Karpas-422 (cell line): Measurements from ENCODE around the gene HELZ. TPM values are rescaled to one million over a fixed set of nuclear protein-coding genes. Genes with fewer than 3 reads are reported as not detected.

Experiments used
- DNase-seq: peaks from one replicate; pipeline ENCODE4 v3.0.0-alpha.2; 2015
- H2AFZ ChIP-seq: fragments of 200-600 bp; sonication (generic); 2 replicates; pipeline ENCODE4 v1.6.1; 2014; ENCODE audit warnings: antibody characterized with exemption, low read length, mixed read lengths
- H3K27ac ChIP-seq: fragments of 200-600 bp; sonication (generic); 2 replicates; pipeline ENCODE4 v1.5.1; 2014; ENCODE audit warnings: mild to moderate bottlenecking, low read length, moderate library complexity
- H3K27me3 ChIP-seq: fragments of 200-600 bp; sonication (generic); 2 replicates; pipeline ENCODE4 v1.6.1; 2014; ENCODE audit warnings: low read length, mixed read lengths
- H3K36me3 ChIP-seq: fragments of 200-600 bp; sonication (generic); 2 replicates; pipeline ENCODE4 v1.6.1; 2014; ENCODE audit warnings: low read length, mixed read lengths; ENCODE audit not compliant: insufficient read depth
- H3K4me1 ChIP-seq: fragments of 200-600 bp; sonication (generic); 2 replicates; pipeline ENCODE4 v1.6.1; 2014; ENCODE audit warnings: mild to moderate bottlenecking, low read length, mixed read lengths
- H3K4me2 ChIP-seq: fragments of 200-600 bp; sonication (generic); 2 replicates; pipeline ENCODE4 v1.6.1; 2014; ENCODE audit warnings: low read length, low read depth, mild to moderate bottlenecking; ENCODE audit not compliant: poor library complexity, severe bottlenecking
- H3K4me3 ChIP-seq: fragments of 200-600 bp; sonication (generic); 2 replicates; pipeline ENCODE4 v1.5.1; 2014; ENCODE audit warnings: mild to moderate bottlenecking, antibody characterized with exemption, low read length, mixed read lengths
- H3K79me2 ChIP-seq: fragments of 200-600 bp; sonication (generic); 2 replicates; pipeline ENCODE4 v1.6.1; 2014; ENCODE audit warnings: mild to moderate bottlenecking, low read length, mixed read lengths
- H3K9ac ChIP-seq: fragments of 200-600 bp; sonication (generic); 2 replicates; pipeline ENCODE4 v1.6.0; 2014; ENCODE audit warnings: low read length
- H3K9me2 ChIP-seq: fragments of 200-600 bp; sonication (generic), shearing (Covaris generic); replicated peaks from 2 replicates; pipeline ENCODE4 v1.6.0; 2014; ENCODE audit warnings: mild to moderate bottlenecking, low read length, moderate library complexity; ENCODE audit not compliant: insufficient read depth
- H3K9me3 ChIP-seq: fragments of 300-700, 200-600 bp; sonication (generic); 2 replicates; pipeline ENCODE4 v1.6.1; 2014; ENCODE audit warnings: low read length, mixed read lengths
- H4K20me1 ChIP-seq: fragments of 200-600 bp; sonication (generic); 2 replicates; pipeline ENCODE4 v1.6.1; 2014; ENCODE audit warnings: mild to moderate bottlenecking, antibody characterized with exemption, low read length, low read depth; ENCODE audit not compliant: insufficient read depth
- total RNA-seq: library from RNA; depleted of rRNA; stranded (reverse); fragments of >200 nt; shearing (Covaris generic); gene quantifications from 2 replicates; pipeline ENCODE4 v1.2.3, GENCODE V29; 2014; ENCODE audit warnings: low replicate concordance

Gene HELZ
- total RNA-seq, 1 experiment from 2014 or later: 77.9 TPM

DNA sequence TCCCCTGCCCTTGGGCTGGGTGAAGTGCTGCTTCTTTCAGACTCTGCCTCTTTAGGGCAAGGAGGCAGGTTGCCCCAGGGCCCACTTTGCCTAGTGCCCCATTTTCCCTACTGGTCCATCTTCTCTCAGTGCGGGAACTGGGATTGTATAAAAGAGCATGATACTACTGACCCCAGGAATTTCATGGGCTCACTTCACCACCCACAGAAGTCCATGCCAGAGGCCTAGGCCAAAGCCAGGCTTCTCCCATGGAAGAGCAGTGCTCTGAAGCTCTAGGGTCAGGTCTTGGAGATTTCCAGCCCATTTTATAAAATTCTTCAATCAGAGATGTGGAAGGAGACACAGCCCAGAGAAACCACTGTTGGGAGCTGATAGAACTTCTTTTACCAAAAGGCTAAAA lies 194.9 kb downstream of the HELZ start:
- Histone ChIP-seq H3K27ac (no peak overlapping the region), H2AFZ (no peak overlapping the region), H3K9me2 (no peaks in the 10 kb centered on the region), H3K36me3 (no peaks in the 10 kb centered on the region), H3K9me3 (peaks cover 5% of the 10 kb centered on the region; the same call in 1 of the 2 replicates), H4K20me1 (no peaks in the 10 kb centered on the region), H3K4me2 (no peak overlapping the region), H3K4me3 (no peak overlapping the region), H3K9ac (no peak overlapping the region), H3K4me1 (no peaks in the 10 kb centered on the region), H3K27me3 (peaks cover 3% of the 10 kb centered on the region; the same call in 1 of the 2 replicates), H3K79me2 (no peaks in the 10 kb centered on the region)
- no peak for DNase-seq

DNA sequence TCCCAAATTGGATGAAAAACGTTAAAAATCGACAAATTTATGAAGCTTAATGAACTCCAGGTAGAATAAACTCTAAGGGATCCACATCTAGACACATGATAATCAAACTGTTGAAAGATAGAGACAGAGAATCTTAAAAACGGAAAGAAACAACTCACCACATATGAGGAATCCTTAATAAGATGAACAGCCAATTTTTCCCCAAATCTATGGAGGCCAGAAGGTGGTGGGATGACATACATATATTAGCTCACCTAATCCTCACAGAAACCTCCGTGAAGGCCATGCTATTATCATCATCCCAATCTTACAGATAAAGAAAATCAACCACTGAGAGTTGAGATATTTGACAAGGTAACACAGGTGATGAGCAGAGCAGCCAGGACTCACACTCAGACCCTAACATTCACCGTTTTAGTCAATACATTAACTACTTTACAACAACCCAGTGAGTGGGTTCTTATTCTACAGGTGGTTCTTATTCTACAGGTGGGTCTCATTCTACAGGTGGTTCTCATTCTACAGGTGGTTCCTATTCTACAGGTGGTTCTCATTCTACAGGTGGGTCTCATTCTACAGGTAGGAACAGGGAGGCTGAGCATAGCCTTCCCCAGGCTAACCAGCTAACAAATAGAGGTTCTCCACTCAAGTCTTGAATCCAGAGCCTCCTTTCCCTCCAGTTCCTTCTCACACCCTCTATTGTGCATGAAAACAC lies 195.8 kb downstream of the HELZ start:
- Histone ChIP-seq H3K36me3 (no peaks in the 10 kb centered on the region), H3K9ac (no peak overlapping the region), H3K9me2 (no peaks in the 10 kb centered on the region), H3K79me2 (no peaks in the 10 kb centered on the region), H2AFZ (no peak overlapping the region), H3K9me3 (peaks cover 5% of the 10 kb centered on the region; the same call in 1 of the 2 replicates), H3K27me3 (peaks cover 3% of the 10 kb centered on the region; the same call in 1 of the 2 replicates), H4K20me1 (no peaks in the 10 kb centered on the region), H3K27ac (no peak overlapping the region), H3K4me3 (no peak overlapping the region), H3K4me2 (no peak overlapping the region), H3K4me1 (no peaks in the 10 kb centered on the region)
- DNase-seq: no peak

DNA sequence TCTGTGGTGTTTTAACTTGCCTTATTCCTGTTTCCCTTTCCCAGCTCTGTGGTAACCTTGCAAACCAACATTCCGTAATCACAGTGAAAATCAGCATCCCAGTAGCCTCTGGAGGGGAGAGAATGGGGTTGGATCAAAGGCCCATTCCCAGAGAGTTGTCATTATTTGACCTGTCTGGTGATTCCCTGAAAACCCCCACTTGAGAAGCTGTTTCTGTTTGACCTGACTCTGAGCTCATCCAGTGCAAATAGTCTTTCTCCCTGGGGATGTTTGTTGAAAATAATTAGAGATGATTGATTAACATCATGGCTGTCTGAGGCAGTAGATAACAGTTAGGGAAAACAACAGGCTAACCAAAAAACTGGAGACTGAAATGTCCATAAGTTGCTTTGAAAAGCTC lies 197.6 kb downstream of the HELZ start:
- Histone ChIP-seq H3K79me2 (no peaks in the 10 kb centered on the region), H3K27me3 (peaks cover 3% of the 10 kb centered on the region; the same call in 1 of the 2 replicates), H3K9me3 (peaks cover 5% of the 10 kb centered on the region; the same call in 1 of the 2 replicates), H3K9ac (no peak overlapping the region), H3K9me2 (no peaks in the 10 kb centered on the region), H3K4me2 (no peak overlapping the region), H3K27ac (no peak overlapping the region), H2AFZ (no peak overlapping the region), H3K4me1 (no peaks in the 10 kb centered on the region), H3K36me3 (no peaks in the 10 kb centered on the region), H3K4me3 (no peak overlapping the region), H4K20me1 (no peaks in the 10 kb centered on the region)
- no peak for DNase-seq

DNA sequence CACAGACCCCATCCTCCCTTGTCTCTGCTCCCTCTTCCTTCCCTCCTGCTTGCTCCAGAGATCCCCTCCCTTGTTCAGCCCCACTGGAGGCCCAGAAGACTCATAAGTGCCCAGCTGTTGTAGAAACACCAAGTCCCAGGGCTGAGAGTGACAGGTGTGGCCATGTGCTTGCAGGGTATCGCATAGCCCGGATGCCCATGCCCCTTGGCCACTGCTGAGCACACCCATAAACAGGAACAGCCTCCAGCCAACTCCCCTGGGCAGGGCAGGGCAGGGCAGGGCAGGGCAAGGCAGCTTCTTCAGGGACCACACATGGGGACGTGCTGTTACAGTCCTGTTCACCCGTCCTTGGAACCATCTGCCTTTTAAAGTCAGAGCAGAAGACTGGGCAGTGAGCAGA lies 198.6 kb downstream of the HELZ start:
- Histone ChIP-seq H3K4me1 (no peaks in the 10 kb centered on the region), H4K20me1 (no peaks in the 10 kb centered on the region), H3K9ac (no peak overlapping the region), H3K79me2 (no peaks in the 10 kb centered on the region), H3K27ac (no peak overlapping the region), H2AFZ (no peak overlapping the region), H3K36me3 (no peaks in the 10 kb centered on the region), H3K4me2 (no peak overlapping the region), H3K9me2 (no peaks in the 10 kb centered on the region), H3K27me3 (peaks cover 3% of the 10 kb centered on the region; the same call in 1 of the 2 replicates), H3K9me3 (peaks cover 5% of the 10 kb centered on the region; the same call in 1 of the 2 replicates), H3K4me3 (no peak overlapping the region)
- DNase-seq: no peak

DNA sequence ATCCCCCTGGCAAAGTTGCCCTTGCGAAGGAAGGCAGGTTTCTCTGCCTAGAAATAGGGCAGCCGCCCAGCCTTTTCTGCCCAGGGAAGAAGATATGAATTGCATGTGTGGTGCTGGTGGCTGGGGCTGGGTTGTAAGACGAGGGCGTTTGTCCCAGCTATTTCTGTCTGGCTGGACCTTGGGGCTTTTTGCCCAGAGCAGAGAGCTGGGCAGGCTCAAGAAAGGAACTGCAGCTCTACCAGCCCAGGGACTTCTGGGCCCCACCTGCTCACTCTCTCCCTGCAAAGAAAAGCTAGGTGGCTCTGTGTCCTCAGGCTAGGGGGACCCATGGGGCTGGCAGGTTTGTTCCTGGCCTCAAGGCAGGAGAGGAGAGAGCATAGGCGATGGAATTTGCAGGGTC lies 200.1 kb downstream of the HELZ start:
- Histone ChIP-seq H4K20me1 (no peaks in the 10 kb centered on the region), H3K36me3 (no peaks in the 10 kb centered on the region), H3K27me3 (peaks cover 3% of the 10 kb centered on the region; the same call in 1 of the 2 replicates)

DNA sequence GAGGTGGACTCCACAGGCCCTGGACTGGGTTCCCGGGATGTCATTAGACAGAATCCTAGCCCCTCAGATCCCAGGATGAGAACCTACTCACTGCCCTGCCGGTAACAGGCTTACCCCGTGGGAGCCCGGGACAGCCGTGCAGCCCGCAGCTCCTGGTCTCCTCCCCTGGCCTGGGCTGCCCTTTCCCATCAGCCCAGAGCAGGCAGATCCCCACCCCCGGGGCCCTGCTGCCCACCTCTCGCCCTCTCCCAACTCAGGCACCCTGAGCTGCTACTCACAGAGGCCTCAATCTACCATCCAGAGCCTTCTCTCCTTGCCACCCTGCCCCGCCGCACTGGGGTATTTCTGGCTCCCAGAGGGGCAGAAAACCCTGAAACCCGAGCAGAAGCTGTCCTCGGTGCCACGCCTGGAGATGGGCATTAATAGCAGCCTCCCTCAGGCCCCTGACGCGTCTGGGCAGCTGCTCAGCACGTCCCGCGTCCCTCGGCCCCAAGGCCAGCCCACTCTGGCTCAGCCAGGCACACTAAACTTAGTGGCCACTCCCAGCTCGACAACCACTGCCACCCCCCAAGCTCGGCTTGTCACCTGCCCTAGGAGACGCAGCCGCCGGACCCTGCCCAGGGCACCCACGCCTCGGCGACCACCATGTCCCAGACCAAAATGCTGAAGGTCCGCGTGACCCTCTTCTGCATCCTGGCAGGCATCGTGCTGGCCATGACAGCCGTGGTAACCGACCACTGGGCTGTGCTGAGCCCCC lies 200.8 kb downstream of the HELZ start, which contains the start of gene CACNG1:
CACNG1 (plus strand) TSS at position 539 of the 757 bp plus-strand sequence; CDS start at position 646, 107 bp downstream.
- Histone ChIP-seq H4K20me1 (no peaks in the 10 kb centered on the region), H3K27me3 (0 out of 2 replicates have a peak, but pooled peaks cover 3% of the 10 kb centered on the region)

More for the DNA sequence above, 200.1 kb downstream of the HELZ start:
- no peaks in the 10 kb centered on the region for H3K79me2 ChIP-seq
- no peaks in the 10 kb centered on the region for H3K9me2 ChIP-seq
- DNase-seq: no peak
- H2AFZ ChIP-seq: no peak overlapping the region
- peaks cover 5% of the 10 kb centered on the region; the same call in 1 of the 2 replicates for H3K9me3 ChIP-seq
- H3K27ac ChIP-seq: no peak overlapping the region
- H3K4me3 ChIP-seq: no peak overlapping the region
- H3K4me2 ChIP-seq: no peak overlapping the region
- no peak overlapping the region for H3K9ac ChIP-seq
- no peaks in the 10 kb centered on the region for H3K4me1 ChIP-seq

DNA sequence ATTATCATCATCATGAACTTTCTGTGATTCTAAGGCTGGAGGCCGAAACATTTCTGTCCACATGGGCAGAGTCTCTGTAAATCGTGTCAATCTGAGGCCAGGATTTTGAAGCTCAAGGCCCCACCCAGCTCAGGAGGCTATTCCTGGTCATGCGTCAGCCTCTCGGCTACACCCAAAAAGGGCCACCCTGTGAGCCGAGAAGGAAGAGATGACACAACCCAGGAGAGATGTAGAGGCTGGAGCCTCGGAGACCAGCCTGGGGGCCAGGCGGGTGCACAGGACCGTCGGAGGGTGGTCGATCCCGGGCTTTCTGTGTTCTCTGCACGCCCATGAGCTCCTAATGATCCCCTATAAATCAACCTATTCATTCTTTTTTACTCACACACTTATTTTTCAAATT lies 201.7 kb downstream of the HELZ start:
- Histone ChIP-seq H3K4me2 (no peak overlapping the region), H3K9ac (no peak overlapping the region), H3K9me2 (no peaks in the 10 kb centered on the region)

More for the DNA sequence above, 200.8 kb downstream of the HELZ start, which contains the start of gene CACNG1:
- no peaks in the 10 kb centered on the region for H3K4me1 ChIP-seq
- no peaks in the 10 kb centered on the region for H3K9me2 ChIP-seq
- H3K9ac ChIP-seq: no peak within 1 kb of the TSS
- H3K36me3 ChIP-seq: no peaks in the 10 kb centered on the region
- H3K4me2 ChIP-seq: no peak within 1 kb of the TSS
- H3K79me2 ChIP-seq: no peaks in the 10 kb centered on the region
- H3K27ac ChIP-seq: no peak within 1 kb of the TSS
- H3K4me3 ChIP-seq: no peak within 1 kb of the TSS
- H2AFZ ChIP-seq: no peak within 1 kb of the TSS
- DNase-seq: no peak
- H3K9me3 ChIP-seq: peaks cover 5% of the 10 kb centered on the region; the same call in 1 of the 2 replicates

More for the DNA sequence above, 201.7 kb downstream of the HELZ start:
- no peaks in the 10 kb centered on the region for H3K4me1 ChIP-seq
- no peaks in the 10 kb centered on the region for H3K79me2 ChIP-seq
- no peaks in the 10 kb centered on the region for H3K9me3 ChIP-seq
- 0 out of 2 replicates have a peak, but pooled peaks cover 3% of the 10 kb centered on the region for H3K27me3 ChIP-seq
- H3K27ac ChIP-seq: no peak overlapping the region
- no peak overlapping the region for H3K4me3 ChIP-seq
- DNase-seq: no peak
- H4K20me1 ChIP-seq: no peaks in the 10 kb centered on the region
- H3K36me3 ChIP-seq: no peaks in the 10 kb centered on the region
- H2AFZ ChIP-seq: no peak overlapping the region
